GM20431 (cell line): ENCODE data around the gene ZNF234.
"Not testable (repeated sequence)": the region's sequence is repeated elsewhere in the genome, so short reads cannot be mapped to it uniquely, and the experiment has no call there.

Experiments used
- in situ Hi-C: fragments of 300-500 bp; cut with MseI, MboI; formaldehyde crosslinking; loops from one replicate; pipeline ENCODE4 v1.15.0; 2020; ENCODE audit warnings: low sequenced_read_pairs; ENCODE audit not compliant: unreplicated experiment

The ZNF234 gene

DNA sequence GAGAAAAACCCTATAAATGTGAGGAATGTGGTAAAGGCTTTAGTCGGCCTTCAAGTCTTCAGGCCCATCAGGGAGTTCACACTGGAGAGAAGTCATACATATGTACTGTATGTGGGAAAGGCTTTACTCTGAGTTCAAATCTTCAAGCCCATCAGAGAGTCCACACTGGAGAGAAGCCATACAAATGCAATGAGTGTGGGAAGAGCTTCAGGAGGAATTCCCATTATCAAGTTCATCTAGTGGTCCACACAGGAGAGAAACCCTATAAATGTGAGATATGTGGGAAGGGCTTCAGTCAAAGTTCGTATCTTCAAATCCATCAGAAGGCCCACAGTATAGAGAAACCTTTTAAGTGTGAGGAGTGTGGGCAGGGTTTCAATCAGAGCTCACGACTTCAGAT, 35.2 kb downstream of the ZNF234 start:
- in situ Hi-C loops = no loop called here

- in situ Hi-C loops = no loop called here
Observed at GRCh38 chr19:44180968-44181367, 39.6 kb downstream of the ZNF234 start.

DNA sequence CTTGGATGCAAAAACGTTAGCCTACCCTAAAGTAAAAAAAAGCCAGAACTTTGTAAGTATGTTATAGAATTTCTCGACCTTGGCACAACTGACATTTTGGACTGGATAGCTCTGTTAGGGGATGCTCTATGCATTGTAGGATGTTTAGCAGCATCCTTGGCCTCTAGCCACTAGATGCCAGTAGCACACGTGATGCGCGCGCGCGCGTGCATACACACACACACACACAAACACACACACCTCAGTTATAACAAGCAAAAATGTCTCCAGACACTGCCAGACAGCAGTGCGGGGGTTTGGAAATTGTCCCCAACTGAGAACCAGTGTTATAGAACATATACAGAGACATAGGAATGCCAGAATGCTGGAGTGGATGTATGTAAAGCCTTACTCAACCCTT, 40.8 kb downstream of the ZNF234 start:
- in situ Hi-C loops = no loop called here

- in situ Hi-C loops = no loop called here
Observed at GRCh38 chr19:44190020-44190419, 48.7 kb downstream of the ZNF234 start.

- in situ Hi-C loops = no loop called here
Observed at GRCh38 chr19:44192127-44192526, 50.8 kb downstream of the ZNF234 start.

DNA sequence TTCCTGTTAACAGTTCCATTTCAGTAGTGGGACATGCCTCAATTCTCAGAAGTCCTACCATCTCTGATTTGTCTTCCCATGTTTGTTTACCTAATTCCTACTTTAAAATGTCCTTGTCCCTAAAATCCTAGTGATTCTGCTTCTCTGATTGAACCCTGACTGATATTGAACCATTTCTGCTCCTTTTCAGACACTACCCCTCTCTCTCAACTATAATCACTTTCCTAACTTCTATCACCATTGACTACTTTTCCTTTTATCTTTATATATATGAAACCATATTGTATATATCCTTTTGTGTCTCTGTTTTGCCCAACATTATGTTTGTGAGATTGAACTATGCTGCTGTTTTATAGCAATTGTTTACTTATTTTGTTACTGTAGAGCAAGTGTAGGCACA, 55.4 kb downstream of the ZNF234 start:
- in situ Hi-C loops = no loop called here

DNA sequence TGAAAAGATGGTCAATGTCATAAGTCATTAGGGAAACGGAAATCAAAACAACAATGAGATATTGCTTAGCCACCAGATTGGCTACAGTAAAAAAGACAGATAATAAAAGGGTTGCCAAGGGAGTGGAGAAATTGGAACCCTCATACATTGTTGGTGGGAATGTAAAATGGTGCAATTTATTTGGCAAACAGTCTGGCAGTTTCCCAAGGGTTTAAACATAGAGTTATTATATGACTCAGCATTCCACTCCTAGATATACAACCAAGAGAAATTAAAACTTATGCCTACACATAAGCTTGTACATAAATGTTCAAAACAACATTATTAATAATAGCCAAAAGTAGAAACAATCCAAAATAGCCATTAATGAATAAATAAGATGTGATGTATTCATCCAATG, 61.1 kb downstream of the ZNF234 start:
- in situ Hi-C loops = no loop called here

DNA sequence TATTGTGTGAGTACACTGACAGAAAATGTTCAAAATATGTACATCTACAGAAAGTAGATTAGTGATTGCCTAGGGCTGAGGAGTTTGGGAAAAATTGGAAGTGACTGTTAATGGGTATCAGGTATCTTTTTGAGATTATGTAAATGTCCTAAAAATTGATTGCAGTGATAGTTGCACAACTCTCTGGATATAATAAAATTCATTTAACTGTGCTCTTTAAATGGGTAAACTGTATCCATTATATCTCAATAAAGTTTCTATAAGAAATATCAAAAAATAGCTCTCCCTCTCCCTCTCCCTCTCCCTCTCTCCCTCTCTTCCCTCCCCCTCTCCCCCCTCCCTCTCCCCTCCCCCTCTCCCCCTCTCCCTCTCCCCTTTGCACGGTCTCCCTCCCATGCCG, 61.6 kb downstream of the ZNF234 start:
- in situ Hi-C loops = no loop called here

GRCh38 chr19:44203877-44204276, 62.5 kb downstream of the ZNF234 start:
- in situ Hi-C loops = not testable (repeated sequence)

- in situ Hi-C loops = no loop called here
Observed at GRCh38 chr19:44204772-44205171, 63.4 kb downstream of the ZNF234 start.

- in situ Hi-C loops = no loop called here
Observed at GRCh38 chr19:44207126-44207803, 65.9 kb downstream of the ZNF234 start.
